Liver (tissue), 9 donors: ENCODE results near the gene GULP1. TPM values are rescaled to one million over a fixed set of nuclear protein-coding genes. Genes with fewer than 3 reads are reported as not detected.
"Not testable (repeated sequence)": the region's sequence is repeated elsewhere in the genome, so short reads cannot be mapped to it uniquely, and the experiment has no call there.

Experiments
- DNase-seq: peaks from one replicate; pipeline ENCODE4 v3.0.0-alpha.2; 2017; ENCODE audit warnings: low spot score
- H3K27ac ChIP-seq, 2 donors: one replicate each; pipeline ENCODE4 v1.7.0; 2013; ENCODE audit warnings: inconsistent platforms in 2 of 2, low read length in 2 of 2, control low read depth in 1 of 2, low read depth in 1 of 2, mild to moderate bottlenecking in 1 of 2
- H3K27me3 ChIP-seq, 4 donors: one replicate each; pipeline versions ENCODE4 v1.6.1 to v1.7.0; 2013; ENCODE audit warnings: low read length in 3 of 4, inconsistent platforms in 1 of 4, mild to moderate bottlenecking in 1 of 4, moderate library complexity in 1 of 4; ENCODE audit not compliant: control insufficient read depth in 4 of 4, insufficient read depth in 4 of 4
- H3K36me3 ChIP-seq, 4 donors: one replicate each; pipeline versions ENCODE4 v1.6.1 to v1.7.0; 2013; ENCODE audit warnings: low read length in 3 of 4, mild to moderate bottlenecking in 3 of 4, low read depth in 1 of 4, moderate library complexity in 1 of 4; ENCODE audit not compliant: control insufficient read depth in 4 of 4, insufficient read depth in 3 of 4
- H3K4me1 ChIP-seq, 4 donors: one replicate each; pipeline versions ENCODE4 v1.6.1 to v1.7.0; 2013; ENCODE audit warnings: low read length in 3 of 4, mild to moderate bottlenecking in 3 of 4, moderate library complexity in 1 of 4; ENCODE audit not compliant: control insufficient read depth in 4 of 4, insufficient read depth in 4 of 4
- H3K4me3 ChIP-seq, 3 donors: one replicate each; pipeline versions ENCODE4 v1.6.1 to v1.7.0; 2013; ENCODE audit warnings: low read length in 3 of 3, control low read depth in 1 of 3, low read depth in 1 of 3, mild to moderate bottlenecking in 1 of 3
- H3K9ac ChIP-seq, 2 donors: one replicate each; pipeline ENCODE4 v1.7.0; 2013; ENCODE audit warnings: low read length in 2 of 2, mild to moderate bottlenecking in 2 of 2, moderate library complexity in 2 of 2, control low read depth in 1 of 2, low read depth in 1 of 2
- H3K9me3 ChIP-seq, 4 donors: one replicate each; pipeline versions ENCODE4 v1.6.1 to v1.7.0; 2013; ENCODE audit warnings: low read length in 3 of 4; ENCODE audit not compliant: control insufficient read depth in 4 of 4
- ATF3 ChIP-seq: IDR thresholded peaks from 2 replicates; pipeline ENCODE4 v1.6.1; 2016; ENCODE audit warnings: antibody characterized with exemption
- CTCF ChIP-seq: fragments of 150-350 bp; IDR thresholded peaks from 2 replicates; pipeline ENCODE4 v1.5.1; 2017; ENCODE audit warnings: improper control_type of control experiment, low read depth, low read length; ENCODE audit not compliant: missing input control
- FOXA1 ChIP-seq: IDR thresholded peaks from 2 replicates; pipeline ENCODE4 v1.6.1; 2016; ENCODE audit warnings: antibody characterized with exemption
- FOXA2 ChIP-seq: IDR thresholded peaks from 2 replicates; pipeline ENCODE4 v1.6.1; 2016; ENCODE audit warnings: antibody characterized with exemption
- GABPA ChIP-seq, 2 donors: IDR thresholded peaks in 1 of 2; conservative IDR thresholded peaks in 1 of 2; 2 replicates each; pipeline ENCODE4 v1.6.1; 2016; ENCODE audit warnings: antibody characterized with exemption in 2 of 2, mild to moderate bottlenecking in 1 of 2, moderate library complexity in 1 of 2
- HNF4A ChIP-seq, 2 donors: conservative IDR thresholded peaks; 2 replicates each; pipeline ENCODE4 v1.6.1; 2016; ENCODE audit warnings: antibody characterized with exemption in 2 of 2, mild to moderate bottlenecking in 2 of 2
- HNF4G ChIP-seq: IDR thresholded peaks from 2 replicates; pipeline ENCODE4 v1.6.1; 2016; ENCODE audit warnings: antibody characterized with exemption
- JUND ChIP-seq, 2 donors: IDR thresholded peaks; 2 replicates each; pipeline ENCODE4 v1.6.1; 2016; ENCODE audit warnings: antibody characterized with exemption in 2 of 2
- MAX ChIP-seq: IDR thresholded peaks from 2 replicates; pipeline ENCODE4 v1.6.1; 2016; ENCODE audit warnings: antibody characterized with exemption
- NR2F2 ChIP-seq: IDR thresholded peaks from 2 replicates; pipeline ENCODE4 v1.6.1; 2016; ENCODE audit warnings: antibody characterized with exemption
- RAD21 ChIP-seq, 2 donors: IDR thresholded peaks; 2 replicates each; pipeline ENCODE4 v1.6.1; 2016; ENCODE audit warnings: antibody characterized with exemption in 2 of 2, mild to moderate bottlenecking in 2 of 2
- REST ChIP-seq: IDR thresholded peaks from 2 replicates; pipeline ENCODE4 v1.6.1; 2016; ENCODE audit warnings: antibody characterized with exemption, mild to moderate bottlenecking
- RXRA ChIP-seq, 2 donors: IDR thresholded peaks; 2 replicates each; pipeline ENCODE4 v1.6.1; 2017 to 2018; ENCODE audit warnings: antibody characterized with exemption in 2 of 2, mild to moderate bottlenecking in 1 of 2
- SP1 ChIP-seq: IDR thresholded peaks from 2 replicates; pipeline ENCODE4 v1.6.1; 2018; ENCODE audit warnings: antibody characterized with exemption, mild to moderate bottlenecking
- TAF1 ChIP-seq: conservative IDR thresholded peaks from 2 replicates; pipeline ENCODE4 v1.6.1; 2016; ENCODE audit warnings: antibody characterized with exemption, mild to moderate bottlenecking
- YY1 ChIP-seq: IDR thresholded peaks from 2 replicates; pipeline ENCODE4 v1.6.1; 2016; ENCODE audit warnings: antibody characterized with exemption, mild to moderate bottlenecking
- ZBTB33 ChIP-seq: IDR thresholded peaks from 2 replicates; pipeline ENCODE4 v1.6.1; 2016; ENCODE audit warnings: antibody characterized with exemption
- WGBS: extraction: QIAGEN DNeasy Blood & Tissue Kit; methylation state at CpG from one replicate; pipeline ENCODE4 v1.1.7; 2013; 5-methylcytosine and 5-hydroxymethylcytosine counted together
- polyA plus RNA-seq, 2 donors: library from polyadenylated mRNA; stranded (reverse) in 1 of 2; unstranded in 1 of 2; fragments of 200-250 nt in 1 of 2; fragments of >200 nt in 1 of 2; fragmentation: Nextera tagmentation in 1 of 2; extraction: Ambion mirVana in 1 of 2; gene quantifications; one replicate each; pipeline versions ENCODE4 v1.2.1 to v1.2.3, GENCODE V29; 2013 to 2015
- total RNA-seq, 2 donors: library from RNA; depleted of rRNA; stranded (reverse); fragments of >200 nt; gene quantifications; one replicate each; pipeline ENCODE4 v1.2.3, GENCODE V29; 2014
- donor health status: healthy.
- donor health status: healthy.
- donor health status: healthy.
- donor health status: healthy.
- donor health status: healthy.

Gene GULP1
- total and polyA plus RNA-seq, 4 donors: 0.53 to 6.9 (median 0.89) TPM

- 88% methylated on average over 2 of the region's 2 CpGs for WGBS
- TF ChIP-seq NR2F2: no peak
- TF ChIP-seq FOXA2: no peak
- TF ChIP-seq HNF4G: no peak
- no peak for TF ChIP-seq RXRA (IDR thresholded peaks at IDR 0.05)
- TF ChIP-seq RAD21 (IDR thresholded peaks at IDR 0.05): no peak
- TF ChIP-seq FOXA1: no peak
- TF ChIP-seq MAX: no peak
- TF ChIP-seq REST: no peak
- no peak for TF ChIP-seq YY1
- TF ChIP-seq ATF3: no peak
- no peak for DNase-seq
Measured at GRCh38 chr2:188459061-188459460, 167.4 kb downstream of the GULP1 start.

GRCh38 chr2:188466078-188466477 is 174.4 kb downstream of the GULP1 start:
- 83% methylated on average over 3 of the region's 3 CpGs for WGBS
- H3K4me1 ChIP-seq, H3K9ac ChIP-seq, H3K27ac ChIP-seq, H3K4me3 ChIP-seq, H3K27me3 ChIP-seq, H3K36me3 ChIP-seq, H3K9me3 ChIP-seq, DNase-seq: not testable (repeated sequence)

More at GRCh38 chr2:188459061-188459460, 167.4 kb downstream of the GULP1 start:
- H3K27me3 ChIP-seq: no peaks in the 10 kb centered on the region
- no peaks in the 10 kb centered on the region for H3K4me1 ChIP-seq
- no peak overlapping the region for H3K27ac ChIP-seq
- no peaks in the 10 kb centered on the region for H3K9me3 ChIP-seq
- no peak overlapping the region for H3K4me3 ChIP-seq
- no peak overlapping the region for H3K9ac ChIP-seq
- no peaks in the 10 kb centered on the region for H3K36me3 ChIP-seq

GRCh38 chr2:188466761-188467160 is 175.1 kb downstream of the GULP1 start:
- no peaks in the 10 kb centered on the region for H3K9me3 ChIP-seq
- H3K27me3 ChIP-seq: no peaks in the 10 kb centered on the region
- H3K4me1 ChIP-seq: no peaks in the 10 kb centered on the region
- no peak for TF ChIP-seq HNF4A (conservative IDR thresholded peaks at IDR 0.05)
- TF ChIP-seq JUND (IDR thresholded peaks at IDR 0.05): no peak
- TF ChIP-seq REST: no peak
- TF ChIP-seq ZBTB33: no peak
- no peak for TF ChIP-seq TAF1
- TF ChIP-seq CTCF: no peak
- no peak for TF ChIP-seq FOXA2
- no peak for TF ChIP-seq SP1
- TF ChIP-seq MAX: no peak
- no peak for TF ChIP-seq RAD21 (IDR thresholded peaks at IDR 0.05)
- no peak for TF ChIP-seq NR2F2
- TF ChIP-seq GABPA (IDR thresholded peaks at IDR 0.05 in 1 of 2, conservative IDR thresholded peaks at IDR 0.05 in 1 of 2): no peak
- TF ChIP-seq HNF4G: no peak
- 94% methylated on average over 1 of the region's 1 CpG for WGBS
- no peak overlapping the region for H3K27ac ChIP-seq
- no peak for DNase-seq
- H3K9ac ChIP-seq: no peak overlapping the region
- no peaks in the 10 kb centered on the region for H3K36me3 ChIP-seq
- H3K4me3 ChIP-seq: no peak overlapping the region
